Measurements from ENCODE around the gene SNCG.
"Not testable (repeated sequence)": the region's sequence is repeated elsewhere in the genome, so short reads cannot be mapped to it uniquely, and the experiment has no call there.

Gene SNCG

DNA sequence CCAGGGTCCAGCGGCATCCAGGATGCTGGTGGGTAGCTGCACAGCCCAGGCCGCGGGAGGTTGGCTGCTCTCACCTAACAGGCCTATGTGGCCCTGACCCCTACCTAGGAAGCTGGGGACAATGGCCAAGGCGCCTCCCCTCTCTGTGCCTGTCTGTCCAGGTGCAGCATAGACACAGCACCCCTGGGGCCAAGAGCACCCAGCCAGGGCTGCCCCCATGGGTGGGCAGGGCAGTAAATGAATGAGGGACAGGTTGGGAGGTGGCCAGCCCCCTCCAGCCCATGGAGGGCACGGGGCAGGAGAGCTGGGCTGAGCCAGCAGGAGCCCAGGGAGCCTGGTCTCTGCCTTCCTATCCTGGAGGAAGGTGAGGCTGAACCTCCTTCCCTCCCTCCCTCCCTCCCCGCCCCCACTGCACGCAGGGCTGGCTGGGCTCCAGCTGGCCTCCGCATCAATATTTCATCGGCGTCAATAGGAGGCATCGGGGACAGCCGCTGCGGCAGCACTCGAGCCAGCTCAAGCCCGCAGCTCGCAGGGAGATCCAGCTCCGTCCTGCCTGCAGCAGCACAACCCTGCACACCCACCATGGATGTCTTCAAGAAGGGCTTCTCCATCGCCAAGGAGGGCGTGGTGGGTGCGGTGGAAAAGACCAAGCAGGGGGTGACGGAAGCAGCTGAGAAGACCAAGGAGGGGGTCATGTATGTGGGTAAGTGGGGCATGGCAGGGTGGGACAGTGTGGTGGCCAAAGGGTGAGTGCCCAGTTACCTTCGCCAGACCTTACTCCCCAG is at the start of gene SNCG:
Gene SNCG (plus strand): TSS at position 484 of the 785 bp plus-strand sequence. CDS start 99 bp downstream, at position 583.
- in situ Hi-C loops (cut with HindIII; ENCODE audit: low sequenced_read_pairs) = no loop called here

DNA sequence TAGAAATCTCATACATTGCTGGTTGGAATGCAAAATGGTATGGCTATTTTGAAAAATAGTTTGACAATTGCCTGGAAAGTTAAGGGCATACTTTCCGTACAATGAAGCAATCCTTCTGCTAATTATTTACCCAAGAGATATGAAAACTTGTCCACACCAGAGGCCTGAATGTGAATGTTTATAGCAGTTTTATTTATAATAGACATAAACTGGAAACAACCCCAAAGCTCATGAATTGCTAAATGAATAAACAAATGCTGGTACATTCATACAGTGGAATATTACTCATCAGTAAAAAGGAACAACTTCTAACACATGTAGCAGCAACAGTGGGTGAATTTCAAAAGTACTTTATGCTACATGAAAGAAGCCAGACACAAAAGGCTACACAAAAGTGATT is 43.7 kb upstream of the SNCG start:
- in situ Hi-C loops (cut with HindIII; ENCODE audit: low sequenced_read_pairs) = no loop called here

DNA sequence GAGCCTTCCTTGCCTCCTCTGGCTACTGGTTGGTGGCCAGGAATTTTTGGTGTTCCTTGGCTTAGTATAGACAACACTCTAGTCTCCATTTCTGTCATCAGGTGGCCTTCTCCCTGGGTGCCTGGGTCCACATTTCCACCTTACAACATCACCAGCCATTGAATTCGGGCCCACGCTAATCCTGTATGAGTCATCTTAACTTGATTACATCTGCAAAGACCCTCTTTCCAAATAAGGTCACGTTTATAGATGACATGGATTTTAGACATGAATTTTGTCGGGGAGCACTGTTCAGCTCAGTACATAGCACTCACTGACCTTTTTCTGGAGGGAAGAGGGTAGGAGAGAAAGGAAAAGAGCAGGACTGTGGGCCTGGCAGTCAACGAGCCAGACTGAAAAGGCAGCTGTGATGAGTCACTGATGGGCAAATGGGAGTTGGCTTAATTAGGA is 40.4 kb upstream of the SNCG start:
- in situ Hi-C loops (cut with HindIII; ENCODE audit: low sequenced_read_pairs) = no loop called here

DNA sequence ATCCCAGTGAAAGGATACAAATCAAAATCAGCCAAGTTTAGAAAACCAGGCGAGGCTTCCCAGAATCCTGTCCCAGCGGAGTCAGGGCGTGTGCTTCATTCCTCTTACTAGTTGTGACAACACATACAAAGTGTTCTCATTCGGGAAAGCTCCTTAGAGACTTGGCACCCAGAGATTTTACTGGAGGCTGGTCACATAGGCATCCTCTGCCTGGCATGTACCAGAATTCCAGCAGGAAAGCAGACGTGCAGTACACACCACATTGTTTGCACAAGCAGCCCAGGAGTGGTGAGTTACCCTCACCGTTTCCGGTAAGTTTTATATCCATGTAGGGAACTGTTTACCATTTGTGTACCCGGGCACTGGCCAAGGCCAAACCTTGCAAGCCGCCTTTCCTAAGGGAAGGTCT is 35.8 kb upstream of the SNCG start:
- in situ Hi-C loops (cut with HindIII; ENCODE audit: low sequenced_read_pairs) = loop anchor here (5.0 kb wide), 1 partner anchor 215 kb away; no protein-coding TSS in a partner anchor

DNA sequence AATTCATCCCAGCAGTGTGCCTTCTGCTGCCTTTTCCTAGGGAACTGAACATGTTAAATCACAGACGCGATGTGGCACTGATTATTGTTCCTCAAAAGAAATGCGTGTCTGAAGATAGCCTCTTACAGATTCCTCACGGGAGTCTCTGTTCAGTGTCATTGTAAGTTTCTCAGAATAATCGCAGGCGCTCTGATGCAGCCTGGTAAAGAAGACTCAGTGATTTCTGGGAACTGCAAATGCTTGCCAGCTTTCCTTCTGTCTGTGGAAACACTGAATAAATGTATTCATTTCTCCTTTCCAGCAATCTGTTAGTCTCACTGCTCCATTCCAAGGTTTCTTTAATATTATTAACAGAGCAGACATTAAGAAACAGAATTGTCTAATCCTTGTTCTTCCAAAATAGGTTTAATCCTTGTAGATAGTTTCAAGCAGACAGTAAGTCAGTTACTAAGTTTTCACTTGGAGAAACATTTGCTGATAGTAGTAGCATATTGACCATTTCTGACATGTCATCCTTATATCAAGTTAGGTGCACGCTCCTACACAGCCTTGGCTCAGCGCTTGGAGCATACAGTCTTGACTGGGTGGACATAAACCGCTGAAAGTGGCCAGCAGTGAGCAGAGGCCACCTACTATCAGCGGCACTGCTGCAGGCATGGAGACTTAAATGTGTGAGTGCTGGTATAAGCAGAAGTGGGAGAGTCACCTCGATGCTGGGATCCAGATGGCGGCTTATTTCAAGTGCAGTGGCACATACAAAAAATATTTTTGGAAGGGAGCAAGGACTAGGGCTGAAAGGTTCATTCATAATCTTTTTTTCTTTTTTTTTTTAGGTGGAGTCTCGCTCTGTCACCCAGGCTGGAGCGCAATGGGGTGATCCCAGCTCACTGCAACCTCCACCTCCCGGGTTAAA is 28.7 kb upstream of the SNCG start:
- in situ Hi-C loops (cut with HindIII; ENCODE audit: low sequenced_read_pairs) = no loop called here

DNA sequence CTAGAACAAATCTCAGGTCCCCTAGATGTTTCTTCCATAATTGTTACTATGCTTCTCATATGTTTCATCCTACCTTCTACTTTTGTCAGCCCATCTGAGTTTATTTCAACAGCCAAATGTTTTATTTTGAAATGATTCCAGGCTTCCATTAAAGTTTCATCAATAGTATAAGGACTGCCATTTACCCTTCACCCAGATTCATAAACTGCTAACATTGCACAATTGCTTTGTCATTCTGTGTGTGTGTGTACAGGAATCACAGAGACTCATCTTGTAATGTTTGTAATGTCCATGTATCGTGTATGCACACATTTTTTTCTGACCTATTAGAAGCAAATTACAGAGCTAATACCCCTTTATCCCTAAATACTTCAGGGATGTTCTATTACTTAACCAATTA is 26.5 kb upstream of the SNCG start:
- in situ Hi-C loops (cut with HindIII; ENCODE audit: low sequenced_read_pairs) = no loop called here

DNA sequence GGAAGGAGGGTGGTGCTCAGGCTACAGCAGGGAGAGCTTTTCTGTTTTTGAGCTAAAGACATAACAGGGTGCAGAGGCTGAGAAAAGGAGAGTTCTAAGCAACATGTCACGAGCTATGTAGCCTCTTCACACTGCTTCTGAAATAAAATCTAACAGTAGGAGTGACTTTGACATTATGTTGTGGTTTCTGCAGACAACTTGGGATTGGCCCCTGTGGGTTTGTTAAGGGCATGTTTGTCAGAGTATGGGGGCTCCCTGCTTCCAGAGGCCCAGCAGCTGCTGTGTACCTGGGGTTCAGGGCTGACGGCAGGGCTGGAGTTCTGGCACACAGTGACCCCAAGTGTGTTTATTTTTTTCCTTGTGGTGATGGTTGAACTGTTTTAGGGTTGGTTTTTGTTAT is 25.7 kb upstream of the SNCG start:
- in situ Hi-C loops (cut with HindIII; ENCODE audit: low sequenced_read_pairs) = no loop called here

DNA sequence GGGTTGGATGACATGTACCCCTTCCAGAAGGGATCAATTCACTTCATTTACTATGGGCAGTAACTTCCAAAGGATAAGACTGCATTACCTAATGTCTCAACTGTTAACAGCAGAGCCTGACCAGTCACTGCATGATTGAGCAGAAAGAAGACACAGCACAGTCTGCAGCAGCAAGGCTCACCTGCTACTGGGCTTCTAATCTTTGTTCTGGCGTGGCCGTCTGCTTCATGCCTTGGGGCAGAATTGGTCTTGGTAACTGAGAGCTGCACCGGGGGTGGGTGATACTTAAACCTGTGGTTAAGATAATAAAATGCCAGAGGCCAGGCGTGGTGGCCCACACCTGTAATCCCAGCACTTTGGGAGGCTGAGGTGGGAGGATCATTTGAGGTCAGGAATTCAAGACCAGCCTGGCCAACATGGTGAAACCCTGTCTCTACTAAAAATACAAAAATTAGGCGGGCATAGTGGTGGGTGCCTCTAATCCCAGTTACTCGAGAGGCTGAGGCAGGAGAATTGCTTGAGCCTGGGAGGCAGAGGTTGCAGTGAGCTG is 24.2 kb upstream of the SNCG start:
- in situ Hi-C loops (cut with HindIII; ENCODE audit: low sequenced_read_pairs) = not testable (repeated sequence)

DNA sequence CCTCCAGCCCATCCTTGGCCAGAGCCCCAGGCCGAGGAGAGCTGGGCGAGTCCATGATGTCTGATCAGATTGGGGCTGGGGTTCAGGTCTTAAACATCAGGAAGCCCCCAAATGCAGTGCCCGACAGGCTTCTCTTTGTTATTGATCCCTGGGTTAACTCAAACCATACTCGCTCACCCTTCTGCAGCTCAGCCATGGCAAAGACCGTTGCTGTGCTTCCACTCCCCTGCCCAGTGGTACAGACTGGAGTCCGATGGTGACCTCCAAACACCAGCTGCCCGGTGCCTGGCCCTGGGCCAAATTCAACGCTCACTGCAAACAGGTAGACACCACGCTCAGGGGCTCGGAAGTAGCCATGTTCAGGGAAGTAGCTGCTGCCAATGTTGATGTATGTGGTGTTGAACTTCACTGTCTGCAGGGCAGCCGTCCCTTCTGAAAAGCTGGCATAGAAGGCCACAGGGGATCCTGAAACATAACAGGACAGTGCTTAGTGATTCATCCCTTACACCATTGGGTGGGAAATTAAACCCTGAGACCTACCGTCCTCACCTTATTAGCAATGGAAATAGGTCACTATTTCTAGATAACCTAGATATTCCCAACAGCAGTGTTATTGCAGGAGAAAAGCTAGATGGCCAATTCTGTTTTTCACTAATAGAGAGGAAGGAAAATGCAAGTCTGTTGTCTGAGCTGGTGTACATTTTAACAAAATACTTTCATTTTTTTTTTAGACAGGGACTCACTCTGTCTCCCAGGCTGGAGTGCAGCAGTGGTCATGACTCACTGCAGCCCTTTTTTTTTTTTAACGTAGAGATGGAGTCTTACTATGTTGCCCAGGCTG is 21.5 kb upstream of the SNCG start:
- in situ Hi-C loops (cut with HindIII; ENCODE audit: low sequenced_read_pairs) = no loop called here

DNA sequence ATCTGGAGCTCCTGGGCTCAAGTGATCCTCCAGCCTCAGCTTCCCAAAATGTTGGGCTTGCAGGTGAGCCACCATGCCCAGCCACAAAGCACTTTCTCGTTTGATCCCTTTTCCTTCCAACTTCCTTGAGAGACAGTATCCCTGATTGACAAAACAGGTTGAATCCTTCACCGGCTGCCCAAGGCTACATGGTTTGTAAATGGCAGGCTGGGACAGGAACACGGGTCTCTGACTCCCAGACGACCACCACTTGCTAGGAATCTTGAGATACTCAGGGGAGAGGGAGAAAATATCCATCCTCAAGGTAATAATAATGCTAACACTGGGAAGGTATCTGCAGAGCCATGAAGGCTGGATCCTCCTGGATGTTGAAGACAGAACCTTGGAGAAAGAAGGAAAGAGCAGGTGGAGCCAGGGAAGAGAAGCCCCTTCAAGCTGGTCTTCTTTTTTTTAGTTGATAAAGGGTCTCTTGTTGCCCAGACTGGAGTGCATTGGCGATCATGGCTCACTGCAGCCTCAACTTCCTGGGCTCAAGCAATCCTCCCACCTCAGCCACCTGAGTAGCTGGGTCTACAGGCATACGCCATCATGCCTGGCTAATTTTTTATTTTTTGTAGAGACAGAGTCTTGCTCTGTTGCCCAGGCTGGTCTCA is 20.8 kb upstream of the SNCG start:
- in situ Hi-C loops (cut with HindIII; ENCODE audit: low sequenced_read_pairs) = no loop called here

DNA sequence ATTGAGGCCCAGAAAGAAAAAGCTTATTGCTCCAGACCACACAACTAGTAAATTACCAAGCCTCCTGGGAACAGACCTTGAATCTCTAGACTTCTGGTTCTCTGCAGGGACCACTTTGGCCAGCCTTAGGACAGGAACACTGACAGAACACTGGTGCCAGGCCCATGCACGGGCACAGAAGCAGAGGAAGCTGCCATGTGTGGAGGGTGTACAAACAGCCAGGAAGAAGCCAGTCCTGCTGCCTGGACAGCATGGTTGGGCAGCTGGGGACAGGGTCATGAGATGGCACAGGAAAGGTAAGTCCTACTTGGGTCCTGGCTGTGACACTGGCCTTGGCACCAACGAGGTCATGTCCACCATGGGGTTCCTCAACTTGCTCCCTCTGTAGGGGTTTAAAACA is 20.1 kb upstream of the SNCG start:
- in situ Hi-C loops (cut with HindIII; ENCODE audit: low sequenced_read_pairs) = no loop called here

DNA sequence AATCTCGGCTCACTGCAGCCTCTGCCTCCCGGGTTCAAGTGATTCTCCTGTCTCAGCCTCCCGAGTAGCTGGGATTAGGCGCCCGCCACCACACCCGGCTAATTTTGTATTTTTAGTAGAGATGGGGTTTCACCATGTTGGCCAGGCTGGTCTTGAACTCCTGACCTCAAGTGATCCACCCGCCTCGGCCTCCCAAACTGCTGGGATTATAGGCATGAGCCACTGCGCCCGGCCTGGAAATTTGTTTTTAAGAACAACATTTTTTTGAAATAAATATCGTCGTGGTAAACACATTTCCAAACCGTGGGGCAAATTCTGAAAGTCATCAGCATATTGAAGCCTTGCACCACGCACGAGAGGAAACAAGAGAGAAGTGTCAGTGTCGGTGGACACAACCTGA is 18.3 kb upstream of the SNCG start:
- in situ Hi-C loops (cut with HindIII; ENCODE audit: low sequenced_read_pairs) = not testable (repeated sequence)

DNA sequence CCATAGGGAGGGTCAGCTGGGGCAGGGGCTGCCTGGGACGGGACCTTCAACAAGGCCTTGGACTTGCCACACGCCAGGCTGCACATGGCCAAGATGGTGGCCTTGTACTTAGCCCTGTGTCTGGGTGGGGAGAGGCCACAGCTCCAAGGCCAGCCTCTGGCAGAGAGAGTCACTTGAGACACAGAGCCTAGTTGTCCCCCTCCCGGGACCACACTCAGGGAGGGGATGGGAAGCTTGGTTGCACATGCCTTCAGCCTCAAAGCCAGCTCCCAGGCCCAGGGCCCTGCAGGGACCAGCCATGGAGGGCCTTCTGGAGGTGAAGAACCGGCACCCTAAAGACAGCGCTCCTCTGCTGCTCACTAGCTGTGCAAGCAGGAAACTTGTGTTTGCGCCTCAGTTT is 17.7 kb upstream of the SNCG start:
- in situ Hi-C loops (cut with HindIII; ENCODE audit: low sequenced_read_pairs) = no loop called here

DNA sequence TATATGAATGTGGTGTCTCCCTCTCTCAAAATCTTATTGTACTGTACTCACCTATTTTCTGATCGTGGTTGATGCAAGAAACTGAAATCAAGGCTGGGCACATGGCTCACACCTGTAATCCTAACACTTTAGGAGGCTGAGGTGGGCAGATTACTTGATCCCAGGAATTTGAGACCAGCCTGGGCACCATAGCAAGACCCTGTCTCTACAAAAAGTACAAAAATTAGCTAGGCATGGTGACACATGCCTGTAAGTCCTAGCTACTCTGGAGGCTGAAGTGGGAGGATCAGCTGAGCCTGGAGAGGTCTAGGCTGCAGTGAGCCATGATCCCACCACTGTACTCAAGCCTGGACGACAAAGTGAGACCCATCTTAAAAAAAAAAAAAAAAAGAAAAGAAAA is 17.0 kb upstream of the SNCG start:
- in situ Hi-C loops (cut with HindIII; ENCODE audit: low sequenced_read_pairs) = no loop called here

DNA sequence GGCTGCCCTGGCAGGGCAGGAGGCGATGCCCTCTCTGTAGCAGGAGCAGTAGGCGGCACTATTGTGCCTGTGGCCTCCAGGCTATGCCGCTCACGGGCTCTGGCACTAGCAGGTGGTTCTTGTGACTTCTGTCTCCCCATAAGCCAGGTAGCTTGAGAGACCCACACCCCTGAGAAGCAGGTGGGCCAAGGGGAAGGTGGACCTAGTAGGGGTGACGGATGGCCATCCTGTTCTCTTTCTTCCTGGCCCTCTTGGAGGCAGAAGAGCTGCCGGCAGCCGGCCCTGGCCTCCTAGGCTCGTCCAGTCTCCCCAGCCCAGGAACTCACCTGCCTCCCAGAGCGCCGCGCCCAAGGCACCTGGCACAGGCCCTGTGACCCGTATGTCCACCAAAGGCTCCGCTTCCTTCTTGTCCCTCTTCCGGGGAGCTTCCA is 16.4 kb upstream of the SNCG start:
- in situ Hi-C loops (cut with HindIII; ENCODE audit: low sequenced_read_pairs) = no loop called here

DNA sequence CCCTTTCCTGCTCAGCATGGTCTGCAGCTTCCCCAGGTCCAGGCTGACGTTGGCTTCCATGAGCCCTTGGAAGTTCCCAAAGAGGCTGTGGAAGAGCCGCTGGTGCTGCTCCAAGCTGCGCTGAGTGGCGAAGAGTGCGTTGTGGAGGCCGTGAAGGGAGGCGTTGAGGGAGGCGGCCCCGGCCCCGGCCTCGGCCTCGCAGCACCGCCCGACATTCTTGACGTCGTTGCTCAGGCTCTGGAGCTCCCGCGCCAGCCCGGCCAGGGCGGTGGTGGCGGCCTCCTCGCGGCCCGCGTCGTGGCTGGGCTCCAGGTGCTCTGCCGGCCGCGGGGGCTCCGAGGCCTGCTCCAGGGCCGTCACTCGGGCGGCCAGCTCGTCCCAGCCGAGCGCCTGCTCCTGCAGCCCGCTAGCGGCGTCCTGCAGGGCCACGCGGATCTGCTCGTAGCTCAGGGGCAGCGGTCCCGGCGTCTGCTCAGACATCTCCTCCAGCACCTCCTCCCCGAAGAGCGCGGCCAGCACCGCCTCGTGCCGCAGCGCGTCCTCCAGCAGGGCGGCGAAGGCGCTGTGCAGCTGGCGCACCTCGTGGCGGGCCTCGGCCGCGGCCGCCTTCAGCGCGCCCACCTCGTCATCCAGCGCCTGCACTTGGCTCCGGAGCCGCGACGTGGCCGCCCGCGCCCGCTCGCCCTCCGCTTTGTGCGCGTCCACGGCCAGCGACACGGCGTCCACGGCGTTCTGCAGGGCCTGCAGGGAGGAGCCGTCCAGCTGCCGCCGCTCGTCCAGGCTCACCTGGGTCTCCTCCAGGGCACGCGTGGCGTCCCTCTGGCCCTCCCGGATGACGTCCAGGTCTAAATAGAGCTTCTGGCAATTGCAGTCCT is 15.7 kb upstream of the SNCG start:
- in situ Hi-C loops (cut with HindIII; ENCODE audit: low sequenced_read_pairs) = no loop called here

DNA sequence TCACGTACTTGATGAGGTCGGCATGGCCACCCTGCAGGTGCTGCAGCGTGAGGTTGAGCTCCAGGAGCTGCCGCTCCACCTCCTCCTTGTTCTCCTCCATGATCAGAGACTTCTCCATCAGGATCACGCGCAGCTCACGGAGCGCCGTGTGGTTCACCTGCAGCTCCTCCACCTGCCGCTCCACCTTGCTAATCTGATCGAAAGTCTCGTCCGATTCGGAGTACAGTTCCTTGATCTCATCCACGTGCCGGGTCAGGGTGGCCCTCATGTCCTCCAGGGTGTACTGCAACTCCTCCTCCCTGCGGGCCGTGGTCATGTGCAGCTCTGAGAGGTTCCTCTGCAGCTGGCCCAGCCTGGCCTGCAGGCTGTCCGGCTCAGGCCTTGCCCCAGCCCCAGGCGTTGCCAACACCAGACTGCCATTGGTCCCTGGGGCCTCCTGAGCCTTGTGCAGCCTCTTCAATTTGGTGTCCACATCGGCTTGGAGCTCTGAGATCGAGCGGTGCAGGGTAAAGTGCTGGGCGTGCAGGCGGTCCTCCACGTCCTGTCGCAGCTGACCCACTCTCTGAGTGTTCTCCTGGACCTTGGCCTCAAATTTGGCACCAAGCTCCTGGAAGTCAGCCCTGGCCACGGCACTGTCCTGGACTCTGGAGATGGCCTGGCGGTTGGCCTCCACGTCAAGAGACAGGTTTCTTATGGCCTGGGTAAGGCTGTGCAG is 14.9 kb upstream of the SNCG start:
- in situ Hi-C loops (cut with HindIII; ENCODE audit: low sequenced_read_pairs) = no loop called here

DNA sequence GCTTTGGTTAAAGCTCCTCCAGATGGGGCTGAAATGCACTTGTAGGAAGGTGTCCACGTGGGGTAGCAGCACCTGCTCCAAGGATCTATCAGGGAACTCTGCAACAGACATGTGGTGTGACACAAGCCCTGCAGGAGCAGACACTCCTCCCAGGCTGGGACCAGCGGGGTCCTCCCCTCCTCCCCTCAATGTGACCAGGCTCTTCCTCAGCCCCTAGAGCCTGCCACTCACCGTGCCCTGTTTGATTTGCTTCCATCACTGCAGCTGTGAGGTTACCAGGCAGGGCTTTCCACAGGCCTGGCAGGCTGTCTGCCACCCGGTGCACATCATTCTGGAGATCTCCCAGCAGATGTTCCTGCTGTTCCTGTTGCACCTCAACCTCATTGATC is 14.4 kb upstream of the SNCG start:
- in situ Hi-C loops (cut with HindIII; ENCODE audit: low sequenced_read_pairs) = no loop called here

DNA sequence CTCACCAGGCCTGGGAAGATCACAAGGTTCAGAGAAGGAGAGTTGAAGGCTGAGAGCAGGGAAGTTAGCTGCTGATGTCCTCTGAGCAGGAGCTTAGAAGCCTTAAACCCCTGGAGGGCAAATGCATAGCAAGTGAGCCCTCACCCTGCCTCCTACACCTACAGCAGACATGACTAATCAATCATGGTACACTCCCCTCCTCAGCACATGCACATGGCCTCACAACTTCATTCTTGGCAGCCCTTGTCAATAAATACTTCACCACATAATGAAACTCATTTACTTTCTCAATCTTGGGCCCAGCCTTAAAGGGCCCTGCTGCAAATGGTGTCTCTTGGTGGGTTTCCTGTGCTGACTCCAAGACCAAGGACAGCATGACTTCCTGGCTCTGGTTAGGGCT is 13.9 kb upstream of the SNCG start:
- in situ Hi-C loops (cut with HindIII; ENCODE audit: low sequenced_read_pairs) = no loop called here
